Adrenal gland (tissue), 12 donors: ENCODE measurements around the gene KCTD3. TPM values are rescaled to one million over a fixed set of nuclear protein-coding genes. Genes with fewer than 3 reads are reported as not detected.

Source experiments
- DNase-seq, 7 donors: peaks; one replicate each; pipeline ENCODE4 v3.0.0-alpha.2; 2019 to 2020
- H3K27ac ChIP-seq, 5 donors: fragments of 200-600 bp; sonication (generic) in 4 of 5; 1 replicate in 3 of 5; 2 replicates in 2 of 5; pipeline versions ENCODE4 v1.5.1 to v1.8.0; 2016 to 2020; ENCODE audit warnings: mild to moderate bottlenecking in 1 of 5
- H3K27me3 ChIP-seq: fragments of 200-600 bp; 2 replicates; pipeline ENCODE4 v1.8.0; 2021
- H3K36me3 ChIP-seq, 2 donors: fragments of 200-600 bp; replicated peaks in 1 of 2; 1 replicate in 1 of 2; 2 replicates in 1 of 2; pipeline versions ENCODE4 v1.5.1 to v1.8.0; 2018 to 2022
- H3K4me1 ChIP-seq, 2 donors: fragments of 200-600 bp; replicated peaks in 1 of 2; 1 replicate in 1 of 2; 2 replicates in 1 of 2; pipeline versions ENCODE4 v1.5.1 to v1.8.0; 2018 to 2021
- H3K4me3 ChIP-seq, 4 donors: fragments of 200-600 bp; sonication (generic) in 3 of 4; one replicate each; pipeline ENCODE4 v1.5.1; 2016 to 2018
- H3K9me3 ChIP-seq, 3 donors: fragments of 200-600 bp; sonication (generic) in 1 of 3; replicated peaks in 1 of 3; 1 replicate in 2 of 3; 2 replicates in 1 of 3; pipeline versions ENCODE4 v1.5.1 to v1.8.0; 2016 to 2021
- POLR2A ChIP-seq, 2 donors: fragments of 450-650 bp; IDR thresholded peaks; one replicate each; pipeline ENCODE4 v1.6.1; 2017; ENCODE audit warnings: antibody characterized with exemption in 2 of 2, mild to moderate bottlenecking in 2 of 2, moderate library complexity in 1 of 2
- WGBS, 4 donors: extraction: QIAGEN DNeasy Blood & Tissue Kit in 2 of 4; methylation state at CpG; one replicate each; pipeline versions ENCODE4 v1.1.5 to v1.1.7; 2013 to 2017; 5-methylcytosine and 5-hydroxymethylcytosine counted together
- intact Hi-C, 2 donors: fragments of 100-400 bp; cut with DNase I; formaldehyde crosslinking; loops; one replicate each; pipeline versions ENCODE4 v1.14.1 to v1.15.0; 2022 to 2023
- polyA plus RNA-seq, 3 donors: library from polyadenylated mRNA; stranded (reverse); fragments of 200-250 nt in 2 of 3; fragments of 350-450 nt in 1 of 3; fragmentation: Illumina TruSeq in 1 of 3; extraction: RNeasy Lipid Tissue Mini Kit (QIAGEN cat#74804) in 1 of 3; gene quantifications; one replicate each; pipeline ENCODE4 v1.2.3, GENCODE V29; 2013 to 2014
- total RNA-seq, 9 donors: library from RNA; depleted of rRNA in 4 of 9; stranded (reverse); fragments of >200 nt in 4 of 9; fragments of 120-200 nt in 1 of 9; fragmentation: NEBNext Ultra II Directional in 1 of 9; extraction: Animal tissue kit (Norgen Biotek cat#: 25700) in 1 of 9; gene quantifications; one replicate each; pipeline versions ENCODE4 v1.1.0 to v1.2.4, GENCODE V29; 2013 to 2023
- TF ChIP-seq, protein P1 (sequence below), 6 experiments: fragments of 450-650 bp in 4 of 6; fragments of 200-600 bp in 2 of 6; sonication (generic) in 1 of 6; IDR thresholded peaks; 1 replicate in 5 of 6; 2 replicates in 1 of 6; pipeline versions ENCODE4 v1.5.1 to v1.8.0; 2016 to 2021; ENCODE audit warnings: antibody characterized with exemption in 6 of 6, mild to moderate bottlenecking in 2 of 6, moderate library complexity in 1 of 6
- donor health status: healthy with polysubstance abuse.
- donor health status: Bipolar disorder and iron deficiency.
- donor health status: DM: yes; HTN: yes; CAD: no.
- donor health status: DM: no; HTN: no; CAD: no.
- donor health status: DM: no; HTN: no; CAD: no.
- donor health status: DM: yes; HTN: yes; CAD: no.

The KCTD3 gene
- total and polyA plus RNA-seq, 12 donors, result 78.0 to 169 (median 116) TPM

- intact Hi-C loops, result no loop called here
- H3K36me3 ChIP-seq, result no peaks in the 10 kb centered on the region
- no peak for DNase-seq
- TF ChIP-seq POLR2A (IDR thresholded peaks at IDR 0.05), result no peak
- TF ChIP-seq, protein P1, sequence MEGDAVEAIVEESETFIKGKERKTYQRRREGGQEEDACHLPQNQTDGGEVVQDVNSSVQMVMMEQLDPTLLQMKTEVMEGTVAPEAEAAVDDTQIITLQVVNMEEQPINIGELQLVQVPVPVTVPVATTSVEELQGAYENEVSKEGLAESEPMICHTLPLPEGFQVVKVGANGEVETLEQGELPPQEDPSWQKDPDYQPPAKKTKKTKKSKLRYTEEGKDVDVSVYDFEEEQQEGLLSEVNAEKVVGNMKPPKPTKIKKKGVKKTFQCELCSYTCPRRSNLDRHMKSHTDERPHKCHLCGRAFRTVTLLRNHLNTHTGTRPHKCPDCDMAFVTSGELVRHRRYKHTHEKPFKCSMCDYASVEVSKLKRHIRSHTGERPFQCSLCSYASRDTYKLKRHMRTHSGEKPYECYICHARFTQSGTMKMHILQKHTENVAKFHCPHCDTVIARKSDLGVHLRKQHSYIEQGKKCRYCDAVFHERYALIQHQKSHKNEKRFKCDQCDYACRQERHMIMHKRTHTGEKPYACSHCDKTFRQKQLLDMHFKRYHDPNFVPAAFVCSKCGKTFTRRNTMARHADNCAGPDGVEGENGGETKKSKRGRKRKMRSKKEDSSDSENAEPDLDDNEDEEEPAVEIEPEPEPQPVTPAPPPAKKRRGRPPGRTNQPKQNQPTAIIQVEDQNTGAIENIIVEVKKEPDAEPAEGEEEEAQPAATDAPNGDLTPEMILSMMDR (IDR thresholded peaks at IDR 0.05), result no peak
- WGBS, 4 donors, result 88 to 94% (median 92%) methylated on average over 18 of the region's 18 CpGs
- no peaks in the 10 kb centered on the region for H3K27me3 ChIP-seq
- H3K27ac ChIP-seq, result no peak overlapping the region
- no peak overlapping the region for H3K4me3 ChIP-seq
- no peaks in the 10 kb centered on the region for H3K9me3 ChIP-seq
- peaks cover 0 to 6% of the 10 kb centered on the region in 2 donors for H3K4me1 ChIP-seq
These were observed 73.5 kb downstream of the KCTD3 start for GRCh38 chr1:215640429-215641148.

GRCh38 chr1:215643592-215644321 is 76.7 kb downstream of the KCTD3 start:
- TF ChIP-seq POLR2A (IDR thresholded peaks at IDR 0.05), result no peak
- TF ChIP-seq, protein P1 (IDR thresholded peaks at IDR 0.05), result no peak
- DNase-seq, result no peak
- intact Hi-C loops, result no loop called here

DNA sequence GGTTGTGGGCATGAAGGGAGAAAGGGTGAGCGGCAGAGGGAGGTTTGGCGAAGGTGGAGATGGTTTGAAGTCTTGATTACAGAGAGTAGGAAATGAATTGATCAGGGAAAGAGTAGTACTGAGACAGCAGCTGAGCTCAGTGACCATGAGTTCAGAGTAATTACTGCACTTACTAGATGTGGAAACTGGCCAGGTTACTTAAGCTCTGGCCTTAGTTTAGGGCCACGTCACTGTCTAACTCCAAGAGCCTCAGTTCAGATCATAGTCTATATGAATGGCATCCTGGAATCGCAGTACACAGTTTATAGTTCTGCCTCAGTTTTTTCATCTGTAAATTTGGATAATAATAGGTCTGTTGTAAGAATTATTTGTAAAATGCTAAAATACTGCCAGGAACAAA is 78.1 kb downstream of the KCTD3 start:
- WGBS, 4 donors, result 85 to 89% (median 86%) methylated on average over 4 of the region's 4 CpGs
- H3K27me3 ChIP-seq, result no peaks in the 10 kb centered on the region
- no peak for DNase-seq
- no peaks in the 10 kb centered on the region for H3K36me3 ChIP-seq
- H3K9me3 ChIP-seq, result no peaks in the 10 kb centered on the region
- TF ChIP-seq POLR2A (IDR thresholded peaks at IDR 0.05), result no peak
- TF ChIP-seq, protein P1 (IDR thresholded peaks at IDR 0.05), result no peak
- H3K4me3 ChIP-seq, result no peak overlapping the region
- intact Hi-C loops, result no loop called here
- no peaks in the 10 kb centered on the region for H3K4me1 ChIP-seq
- no peak overlapping the region for H3K27ac ChIP-seq

More at GRCh38 chr1:215643592-215644321, 76.7 kb downstream of the KCTD3 start:
- H3K27ac ChIP-seq, result no peak overlapping the region
- no peaks in the 10 kb centered on the region for H3K36me3 ChIP-seq
- no peaks in the 10 kb centered on the region for H3K27me3 ChIP-seq
- no peaks in the 10 kb centered on the region for H3K9me3 ChIP-seq
- H3K4me3 ChIP-seq, result no peak overlapping the region
- 82 to 84% (median 83%) methylated on average over 4 of the region's 4 CpGs for WGBS, 4 donors
- H3K4me1 ChIP-seq, result no peaks in the 10 kb centered on the region

DNA sequence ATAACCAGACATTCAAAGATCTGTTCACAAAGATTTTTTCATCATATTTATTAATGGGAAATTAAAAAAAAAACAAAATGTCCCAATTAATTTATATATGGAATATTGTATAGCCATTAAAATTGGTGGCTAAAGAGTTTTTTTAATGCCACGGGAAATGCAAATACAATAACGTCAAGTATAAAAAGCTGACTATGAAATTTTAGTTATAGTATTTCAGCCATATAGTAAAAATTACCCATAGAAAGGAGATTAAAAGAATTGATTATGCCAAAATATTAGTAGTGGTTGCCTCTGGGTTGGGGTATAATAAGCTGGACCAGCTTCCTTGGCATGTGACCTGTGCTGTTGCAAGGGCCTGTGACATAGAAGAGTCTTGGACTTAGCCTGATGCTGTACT is 78.8 kb downstream of the KCTD3 start:
- Histone ChIP-seq H3K36me3 (no peaks in the 10 kb centered on the region), H3K27ac (no peak overlapping the region), H3K27me3 (no peaks in the 10 kb centered on the region), H3K4me1 (no peaks in the 10 kb centered on the region), H3K4me3 (no peak overlapping the region), H3K9me3 (no peaks in the 10 kb centered on the region)
- DNase-seq, result no peak
- WGBS, 4 donors, result 88 to 94% (median 92%) methylated on average over 2 of the region's 2 CpGs
- intact Hi-C loops, result no loop called here
- TF ChIP-seq, protein P1 (IDR thresholded peaks at IDR 0.05), result no peak
- no peak for TF ChIP-seq POLR2A (IDR thresholded peaks at IDR 0.05)
